GM18873 (cell line): ENCODE measurements around the gene CPNE5.
"Not testable (repeated sequence)": the region's sequence is repeated elsewhere in the genome, so short reads cannot be mapped to it uniquely, and the experiment has no call there.

Experiments
- ATAC-seq: cut with Tn5 transposase; IDR thresholded peaks from one replicate; pipeline ENCODE4 v1.9.1; 2021; ENCODE audit warnings: mild to moderate bottlenecking, moderate library complexity, moderate number of reproducible peaks; ENCODE audit not compliant: unreplicated experiment, low FRiP score

CPNE5 gene

GRCh38 chr6:36731622-36732310 lies 107.5 kb downstream of the CPNE5 start:
- no peak for ATAC-seq

GRCh38 chr6:36730424-36731380 lies 108.5 kb downstream of the CPNE5 start:
- no peak for ATAC-seq

GRCh38 chr6:36729161-36729524 lies 110.1 kb downstream of the CPNE5 start:
- ATAC-seq, result no peak

- no peak for ATAC-seq
Observed at GRCh38 chr6:36728289-36729160, 110.7 kb downstream of the CPNE5 start.

GRCh38 chr6:36727505-36728021 lies 111.7 kb downstream of the CPNE5 start:
- no peak for ATAC-seq

- no peak for ATAC-seq
Observed at GRCh38 chr6:36725581-36725980, 113.7 kb downstream of the CPNE5 start.

- ATAC-seq, result no peak
Observed at GRCh38 chr6:36724514-36725390, 114.5 kb downstream of the CPNE5 start.

- not testable (repeated sequence) for ATAC-seq
Observed at GRCh38 chr6:36723992-36724391, 115.3 kb downstream of the CPNE5 start.

- ATAC-seq, result no peak
Observed at GRCh38 chr6:36722879-36723278, 116.4 kb downstream of the CPNE5 start.

- ATAC-seq, result no peak
Observed at GRCh38 chr6:36722365-36722764, 116.9 kb downstream of the CPNE5 start.

- ATAC-seq, result no peak
Observed at GRCh38 chr6:36721369-36722140, 117.7 kb downstream of the CPNE5 start.

- ATAC-seq, result no peak
Observed at GRCh38 chr6:36720251-36721141, 118.7 kb downstream of the CPNE5 start.

- ATAC-seq, result no peak
Observed at GRCh38 chr6:36719126-36719525, 120.1 kb downstream of the CPNE5 start.

GRCh38 chr6:36718560-36718959 lies 120.7 kb downstream of the CPNE5 start:
- ATAC-seq, result no peak

- ATAC-seq, result no peak
Observed at GRCh38 chr6:36717871-36718540, 121.2 kb downstream of the CPNE5 start.

- ATAC-seq, result no peak
Observed at GRCh38 chr6:36717231-36717825, 121.9 kb downstream of the CPNE5 start.
